Hypothalamus (tissue), 51 donors: ENCODE results near the gene TMEM255B.

Experiments used
- DNase-seq, 51 donors: peaks; one replicate each; lab custom pipeline; 2025; lab: John Stamatoyannopoulos, UW

The TMEM255B gene

GRCh38 chr13:113801289-113801961, 42.4 kb downstream of the TMEM255B start:
- no peak for DNase-seq

GRCh38 chr13:113802090-113802531, 43.1 kb downstream of the TMEM255B start:
- DNase-seq: no peak

- no peak for DNase-seq
Observed at GRCh38 chr13:113802761-113803160, 43.7 kb downstream of the TMEM255B start.

GRCh38 chr13:113803409-113804016, 44.5 kb downstream of the TMEM255B start:
- DNase-seq: no peak

GRCh38 chr13:113804017-113804702, 45.1 kb downstream of the TMEM255B start:
- DNase-seq: no peak

- DNase-seq: no peak
Observed at GRCh38 chr13:113804703-113805430, 45.8 kb downstream of the TMEM255B start.

- no peak for DNase-seq
Observed at GRCh38 chr13:113805431-113806103, 46.5 kb downstream of the TMEM255B start.

GRCh38 chr13:113806104-113806471, 47.1 kb downstream of the TMEM255B start:
- no peak for DNase-seq

- no peak for DNase-seq
Observed at GRCh38 chr13:113806526-113806925, 47.5 kb downstream of the TMEM255B start.

GRCh38 chr13:113808058-113808834, 49.2 kb downstream of the TMEM255B start:
- no peak for DNase-seq

GRCh38 chr13:113809934-113810333, 50.9 kb downstream of the TMEM255B start:
- no peak for DNase-seq

- no peak for DNase-seq
Observed at GRCh38 chr13:113810640-113811039, 51.6 kb downstream of the TMEM255B start.

- no peak for DNase-seq
Observed at GRCh38 chr13:113811081-113811928, 52.3 kb downstream of the TMEM255B start.

GRCh38 chr13:113812178-113813040, 53.4 kb downstream of the TMEM255B start:
- no peak for DNase-seq

- DNase-seq: no peak
Observed at GRCh38 chr13:113813070-113813748, 54.2 kb downstream of the TMEM255B start.

GRCh38 chr13:113813749-113814434, 54.9 kb downstream of the TMEM255B start:
- DNase-seq: no peak

GRCh38 chr13:113814435-113814821, 55.4 kb downstream of the TMEM255B start:
- DNase-seq: no peak
